Transverse colon (tissue), 4 donors: ENCODE results near the gene CDK17. TPM values are rescaled to one million over a fixed set of nuclear protein-coding genes. Genes with fewer than 3 reads are reported as not detected.
A peak's percentile ranks its signal among the peaks of the same experiment; 100 is the strongest.

Experiments used
- DNase-seq: peaks from one replicate; pipeline ENCODE4 v3.0.0-alpha.2; 2019
- H3K27ac ChIP-seq, 4 donors: fragments of 200-600 bp; sonication (generic); 2 replicates each; pipeline ENCODE4 v1.5.1; 2016 to 2018; ENCODE audit warnings: inconsistent platforms in 4 of 4
- H3K27me3 ChIP-seq: fragments of 200-600 bp; sonication (generic); 2 replicates; pipeline ENCODE4 v1.5.1; 2017; ENCODE audit warnings: inconsistent platforms
- H3K36me3 ChIP-seq, 4 donors: fragments of 200-600 bp; sonication (generic); 2 replicates each; pipeline ENCODE4 v1.5.1; 2017 to 2019; ENCODE audit warnings: inconsistent platforms in 4 of 4
- H3K4me1 ChIP-seq, 4 donors: fragments of 200-600 bp; sonication (generic); 2 replicates each; pipeline ENCODE4 v1.5.1; 2017 to 2020; ENCODE audit warnings: inconsistent platforms in 4 of 4
- H3K4me3 ChIP-seq, 4 donors: fragments of 200-600 bp; sonication (generic); 1 replicate in 1 of 4; 2 replicates in 3 of 4; pipeline versions ENCODE4 v1.5.1 to v1.6.1; 2017 to 2019; ENCODE audit warnings: inconsistent platforms in 4 of 4
- H3K9me3 ChIP-seq, 2 donors: fragments of 200-600 bp; sonication (generic); 2 replicates each; pipeline ENCODE4 v1.5.1; 2017 to 2019; ENCODE audit warnings: inconsistent platforms in 2 of 2
- EP300 ChIP-seq: sonication (generic); formaldehyde crosslinking; IDR thresholded peaks from one replicate; pipeline ENCODE4 v1.6.1; 2017; ENCODE audit warnings: antibody characterized with exemption, low read depth
- POLR2A ChIP-seq: fragments of 450-650 bp; IDR thresholded peaks from one replicate; pipeline ENCODE4 v1.6.1; 2016; ENCODE audit warnings: antibody characterized with exemption, mild to moderate bottlenecking, moderate library complexity
- POLR2AphosphoS5 ChIP-seq, 3 donors: sonication (generic); formaldehyde crosslinking; IDR thresholded peaks; one replicate each; pipeline ENCODE4 v1.6.1; 2016; ENCODE audit warnings: antibody characterized with exemption in 3 of 3
- WGBS, 2 donors: methylation state at CpG; one replicate each; pipeline ENCODE4 v1.1.5; 2018; ENCODE audit warnings: low coverage in 1 of 2; 5-methylcytosine and 5-hydroxymethylcytosine counted together
- in situ Hi-C, 4 donors: fragments of 200-750 bp; cut with MboI; loops; one replicate each; pipeline versions ENCODE4 v1.15.0 to v1.15.1; 2017; ENCODE audit warnings: low sequenced_read_pairs in 3 of 4, low pct_ligation_motif_present in 1 of 4, low pct_unique_long_range_greater_than_20kb in 1 of 4
- intact Hi-C: fragments of 100-400 bp; cut with DNase I; formaldehyde crosslinking; loops from one replicate; pipeline ENCODE4 v1.15.1; 2023; ENCODE audit warnings: low total_unique reads
- total RNA-seq, 4 donors: library from RNA; depleted of rRNA; stranded (reverse); fragments of >200 nt; gene quantifications; one replicate each; pipeline ENCODE4 v1.1.0, GENCODE V29; 2016
- TF ChIP-seq, protein P1 (sequence below), 5 experiments: fragments of 200-600 bp in 3 of 5; fragments of 450-650 bp in 2 of 5; sonication (generic) in 3 of 5; IDR thresholded peaks; 1 replicate in 2 of 5; 2 replicates in 3 of 5; pipeline ENCODE4 v1.5.1; 2016 to 2017; ENCODE audit warnings: antibody characterized with exemption in 5 of 5, inconsistent platforms in 3 of 5, mild to moderate bottlenecking in 2 of 5, moderate library complexity in 1 of 5

Gene CDK17
- total RNA-seq, 4 donors from 2014 or later, result 32.5 to 81.4 (median 51.8) TPM

DNA sequence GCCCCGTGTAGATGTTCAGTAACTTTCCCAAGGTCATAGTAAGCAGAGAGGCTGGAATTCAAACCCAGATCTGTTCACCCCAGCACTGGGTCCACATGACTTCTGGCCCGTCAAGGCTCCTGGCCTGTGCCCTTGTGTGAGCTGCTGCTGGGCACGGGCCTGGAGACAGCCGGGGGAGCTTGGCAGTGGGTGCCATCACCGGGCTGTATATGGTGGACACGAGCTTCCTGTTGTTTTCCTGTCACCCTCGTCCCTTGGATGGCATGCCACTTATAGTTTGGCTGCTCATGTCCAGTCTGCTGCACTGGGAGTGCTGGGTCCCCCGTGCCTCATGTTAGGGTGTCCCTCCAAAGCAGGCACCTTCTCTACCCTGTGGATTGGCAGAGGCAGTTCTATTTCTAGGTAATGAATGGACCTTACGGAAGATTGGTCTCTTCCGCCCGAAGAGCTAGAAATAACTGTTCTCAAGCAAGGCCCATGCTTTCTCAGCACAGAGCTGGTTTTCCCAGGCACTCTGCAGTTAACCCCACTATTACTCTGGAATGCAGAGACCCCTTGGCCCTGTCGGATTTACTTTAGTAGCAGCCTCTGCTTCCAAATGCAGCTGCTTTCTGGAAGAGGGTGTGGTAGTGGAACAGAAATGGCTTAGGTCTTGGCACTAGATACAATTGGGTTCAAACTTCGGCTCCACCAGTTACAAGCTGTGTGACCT lies 161.7 kb downstream of the CDK17 start:
- intact Hi-C loops, result loop anchor here (5.0 kb wide), 1 partner anchor 159 kb away; no protein-coding TSS in a partner anchor
- 65% methylated on average over 13 of the region's 13 CpGs; no CpG with 5 or more reads in 1 of the 2 donors for WGBS, 2 donors
- Histone ChIP-seq H3K4me1 (peaks cover 46 to 86% (median 64%) of the 10 kb centered on the region in 4 donors), H3K27me3 (no peaks in the 10 kb centered on the region), H3K36me3 (no peaks in the 10 kb centered on the region), H3K9me3 (no peaks in the 10 kb centered on the region), H3K27ac (peak overlapping the region; percentile 69 to 90 (median 86)), H3K4me3 (no peak overlapping the region)
- in situ Hi-C loops, result no loop called here
- TF ChIP-seq POLR2AphosphoS5 (IDR thresholded peaks at IDR 0.05) (peak in 1 of 3 donors; percentile 19), POLR2A (no peak)
- DNase-seq, result no peak

DNA sequence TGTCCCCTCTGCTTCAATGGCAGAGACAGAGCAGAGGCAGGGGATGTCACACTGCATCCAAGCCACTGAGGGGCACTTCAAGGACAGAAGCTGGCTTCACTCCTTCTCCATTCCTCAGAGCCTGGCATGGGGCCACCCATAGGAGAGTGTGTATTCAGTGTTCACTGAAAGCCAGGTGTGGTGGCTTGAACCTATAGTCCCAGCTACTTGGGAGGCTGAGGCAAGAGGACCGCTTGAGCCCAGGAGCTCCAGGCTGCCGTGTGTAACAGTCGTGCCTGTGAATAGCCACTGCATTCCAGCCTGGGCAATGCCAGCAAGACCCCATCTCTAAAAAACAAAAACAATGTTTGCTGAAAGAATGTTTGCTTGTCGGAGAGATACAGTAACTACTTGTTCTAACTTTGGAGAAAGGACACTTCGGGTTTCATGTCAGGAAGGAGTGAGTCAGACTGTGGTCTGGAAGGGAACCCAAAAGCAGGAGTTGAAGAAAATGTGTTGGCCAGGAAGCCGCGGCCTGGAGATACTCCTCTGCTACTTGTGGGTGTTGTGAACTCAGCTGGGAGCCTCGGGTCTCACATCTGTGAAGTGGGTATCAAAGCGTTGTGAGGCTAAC lies 162.7 kb downstream of the CDK17 start:
- 42% methylated on average over 9 of the region's 9 CpGs; no CpG with 5 or more reads in 1 of the 2 donors for WGBS, 2 donors
- DNase-seq, result peak; percentile 59
- H3K27ac ChIP-seq, result peak overlapping the region; percentile 69 to 90 (median 86)
- no peaks in the 10 kb centered on the region for H3K36me3 ChIP-seq
- intact Hi-C loops (loop anchor here (5.0 kb wide), 1 partner anchor 160 kb away; no protein-coding TSS in a partner anchor), in situ Hi-C loops (no loop called here)
- no peaks in the 10 kb centered on the region for H3K27me3 ChIP-seq
- H3K4me1 ChIP-seq, result peaks cover 44 to 88% (median 65%) of the 10 kb centered on the region in 4 donors
- TF ChIP-seq POLR2AphosphoS5 (IDR thresholded peaks at IDR 0.05), result peak; percentile 75 to 82 (median 80)
- TF ChIP-seq POLR2A, result peak; percentile 21
- peak; percentile 65 for TF ChIP-seq EP300
- TF ChIP-seq, protein P1, sequence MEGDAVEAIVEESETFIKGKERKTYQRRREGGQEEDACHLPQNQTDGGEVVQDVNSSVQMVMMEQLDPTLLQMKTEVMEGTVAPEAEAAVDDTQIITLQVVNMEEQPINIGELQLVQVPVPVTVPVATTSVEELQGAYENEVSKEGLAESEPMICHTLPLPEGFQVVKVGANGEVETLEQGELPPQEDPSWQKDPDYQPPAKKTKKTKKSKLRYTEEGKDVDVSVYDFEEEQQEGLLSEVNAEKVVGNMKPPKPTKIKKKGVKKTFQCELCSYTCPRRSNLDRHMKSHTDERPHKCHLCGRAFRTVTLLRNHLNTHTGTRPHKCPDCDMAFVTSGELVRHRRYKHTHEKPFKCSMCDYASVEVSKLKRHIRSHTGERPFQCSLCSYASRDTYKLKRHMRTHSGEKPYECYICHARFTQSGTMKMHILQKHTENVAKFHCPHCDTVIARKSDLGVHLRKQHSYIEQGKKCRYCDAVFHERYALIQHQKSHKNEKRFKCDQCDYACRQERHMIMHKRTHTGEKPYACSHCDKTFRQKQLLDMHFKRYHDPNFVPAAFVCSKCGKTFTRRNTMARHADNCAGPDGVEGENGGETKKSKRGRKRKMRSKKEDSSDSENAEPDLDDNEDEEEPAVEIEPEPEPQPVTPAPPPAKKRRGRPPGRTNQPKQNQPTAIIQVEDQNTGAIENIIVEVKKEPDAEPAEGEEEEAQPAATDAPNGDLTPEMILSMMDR (IDR thresholded peaks at IDR 0.05), result no peak
- H3K4me3 ChIP-seq, result no peak overlapping the region
- no peaks in the 10 kb centered on the region for H3K9me3 ChIP-seq

DNA sequence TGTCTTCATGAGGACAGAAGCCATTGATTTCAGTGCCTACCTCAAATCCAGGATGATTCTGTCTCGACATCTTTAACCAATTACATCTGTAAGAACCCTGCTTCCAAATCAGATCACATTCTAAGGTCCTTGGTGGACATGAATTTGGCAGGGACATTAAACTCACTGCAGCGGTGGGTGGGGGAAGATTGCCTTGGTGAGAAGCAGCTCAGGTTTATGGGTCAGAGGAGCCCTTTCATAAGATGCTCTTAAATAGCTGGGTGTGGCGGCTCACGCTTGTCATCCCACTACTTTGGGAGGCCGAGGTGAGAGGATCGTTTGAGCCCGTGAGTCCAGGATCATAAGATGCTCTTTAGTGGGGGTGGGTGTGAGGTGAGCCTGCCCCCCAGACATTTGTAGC lies 163.2 kb downstream of the CDK17 start:
- Histone ChIP-seq H3K36me3 (no peaks in the 10 kb centered on the region), H3K4me3 (no peak overlapping the region), H3K27me3 (no peaks in the 10 kb centered on the region), H3K4me1 (peaks cover 40 to 83% (median 62%) of the 10 kb centered on the region in 4 donors), H3K9me3 (no peaks in the 10 kb centered on the region), H3K27ac (peak overlapping the region; percentile 69 to 90 (median 86))
- DNase-seq, result no peak
- in situ Hi-C loops (no loop called here), intact Hi-C loops (loop anchor here (5.0 kb wide), 1 partner anchor 160 kb away; no protein-coding TSS in a partner anchor)
- TF ChIP-seq POLR2AphosphoS5 (IDR thresholded peaks at IDR 0.05) (no peak), EP300 (no peak), POLR2A (no peak)
- TF ChIP-seq, protein P1 (IDR thresholded peaks at IDR 0.05), result no peak
- 83% methylated on average over 3 to 7 of the region's 7 CpGs for WGBS, 2 donors

DNA sequence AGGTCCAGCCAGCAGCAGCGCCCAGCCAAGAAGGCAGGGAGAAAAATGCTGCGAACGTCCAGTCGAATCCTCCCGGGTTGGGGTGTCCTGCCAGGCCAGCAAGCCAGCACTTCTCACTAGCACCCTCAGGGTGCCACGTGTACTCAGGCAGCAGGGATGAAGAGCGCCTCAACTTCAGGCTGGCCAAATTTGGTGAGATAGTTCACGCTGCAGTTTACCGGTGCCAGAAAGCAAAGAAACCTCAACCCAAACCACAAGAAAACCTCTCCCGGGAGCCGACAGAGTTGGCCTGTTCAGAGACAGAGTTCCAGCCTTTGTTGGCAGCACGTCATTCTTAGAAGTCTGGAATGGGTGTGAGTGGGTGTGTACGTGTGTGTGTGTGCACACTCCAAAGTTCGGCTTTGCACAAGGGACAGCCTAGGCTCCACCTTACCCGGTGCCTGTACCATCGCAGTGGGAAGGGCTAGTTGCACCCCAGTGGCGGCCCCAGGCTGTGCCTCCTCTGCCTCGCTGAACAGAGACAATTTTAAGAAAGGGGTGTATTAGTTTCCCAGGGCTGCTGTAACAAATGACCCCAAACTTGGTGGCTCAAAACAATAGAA lies 163.9 kb downstream of the CDK17 start:
- no peaks in the 10 kb centered on the region for H3K9me3 ChIP-seq
- TF ChIP-seq POLR2A (no peak), POLR2AphosphoS5 (IDR thresholded peaks at IDR 0.05) (peak; percentile 20 to 46 (median 33))
- H3K27me3 ChIP-seq, result no peaks in the 10 kb centered on the region
- intact Hi-C loops (loop anchor here (5.0 kb wide), 1 partner anchor 161 kb away; no protein-coding TSS in a partner anchor), in situ Hi-C loops (no loop called here)
- 68% methylated on average over 18 of the region's 18 CpGs; no CpG with 5 or more reads in 1 of the 2 donors for WGBS, 2 donors
- peak overlapping the region; percentile 69 to 90 (median 86) for H3K27ac ChIP-seq
- no peaks in the 10 kb centered on the region for H3K36me3 ChIP-seq
- peak; percentile 25 for DNase-seq
- H3K4me3 ChIP-seq, result no peak overlapping the region
- peaks cover 40 to 78% (median 58%) of the 10 kb centered on the region in 4 donors for H3K4me1 ChIP-seq
